Measurements from ENCODE around the gene TFB2M. TPM values are rescaled to one million over a fixed set of nuclear protein-coding genes. Genes with fewer than 3 reads are reported as not detected.

Gene TFB2M
- total and polyA plus RNA-seq, 10 of the 15 experiments (the other 5 are each of a cell fraction or from before 2014, with no cell fraction given) = 25.2 to 66.0 (median 36.1) TPM

GRCh38 chr1:246492611-246493245 lies 73.3 kb downstream of the TFB2M start:
- no peaks in the 10 kb centered on the region for H3K36me3 ChIP-seq (ENCODE audit: control insufficient read depth in 2 of 2, insufficient read depth in 2 of 2, low read length in 1 of 2)
- ATAC-seq = peak; percentile 84
- WGBS (ENCODE audit: insufficient coverage, insufficient replicate concordance, low lambda C conversion rate, missing lambda C conversion rate) = 51% methylated on average over 3 of the region's 3 CpGs
- intact Hi-C loops (cut with micrococcal nuclease; ENCODE audit: unreplicated experiment) (loop anchor here (1.0 to 2.0 kb wide), 2 partner anchors 480 to 1340 kb away; no protein-coding TSS in a partner anchor), in situ Hi-C loops (cut with MboI) (no loop called here)
- no peak for DNase-seq (ENCODE audit: low read depth, low spot score)
- no peak for FAIRE-seq
- CTCF ChIA-PET = interaction anchor here (0.6 to 1.9 kb wide), 12 partner anchors 10 to 1340 kb away, joined by 3 to 13 read pairs (median 3); partner anchors contain the start of gene SMYD3
- no peak overlapping the region for H2AFZ ChIP-seq (ENCODE audit: control insufficient read depth, low read depth, low read length)
- SMC1A ChIA-PET (ENCODE audit: uncharacterized antibody, unreplicated experiment) = interaction anchor here (0.7 to 1.9 kb wide), 4 partner anchors 11 to 1347 kb away, joined by 3 to 5 read pairs (median 3); no protein-coding TSS in a partner anchor
- no peaks in the 10 kb centered on the region for H4K20me1 ChIP-seq (ENCODE audit: control insufficient read depth, insufficient read depth)
- no peak overlapping the region for H3K4me3 ChIP-seq
- RAD21 ChIA-PET (ENCODE audit: unreplicated experiment) = no interaction called here
- no peaks in the 10 kb centered on the region for H3K9me3 ChIP-seq (replicated peaks; ENCODE audit: control insufficient read depth, insufficient read depth, low read length)
- no TSS peak for BruUV-seq (replicated peaks)
- H3K27me3 ChIP-seq (replicated peaks in 1 of 2; ENCODE audit: control insufficient read depth in 2 of 2, insufficient read depth in 2 of 2, low read length in 1 of 2) = no peaks in the 10 kb centered on the region
- peak; percentile 49; the same call in 1 of the 2 replicates for TF ChIP-seq SMC3 (IDR thresholded peaks at IDR 0.05; ENCODE audit: borderline replicate concordance, low read length)
- peak; percentile 66 to 79 (median 74) for TF ChIP-seq CTCF (IDR thresholded peaks at IDR 0.05 in 2 of 3, conservative IDR thresholded peaks at IDR 0.05 in 1 of 3; ENCODE audit: control insufficient read depth in 2 of 3, extremely low read depth in 1 of 3, insufficient read depth in 1 of 3, low read depth in 3 of 3, low read length in 3 of 3)
- TF ChIP-seq MEF2A (IDR thresholded peaks at IDR 0.05; ENCODE audit: insufficient read depth, low read depth, low read length) = peak; percentile 61; the same call in 1 of the 2 replicates
- TF ChIP-seq TCF3 (IDR thresholded peaks at IDR 0.05; ENCODE audit: borderline replicate concordance, insufficient read depth, low read depth, low read length) = no peak
- no peak for TF ChIP-seq IKZF2 (IDR thresholded peaks at IDR 0.05)
- TF ChIP-seq, protein P1, sequence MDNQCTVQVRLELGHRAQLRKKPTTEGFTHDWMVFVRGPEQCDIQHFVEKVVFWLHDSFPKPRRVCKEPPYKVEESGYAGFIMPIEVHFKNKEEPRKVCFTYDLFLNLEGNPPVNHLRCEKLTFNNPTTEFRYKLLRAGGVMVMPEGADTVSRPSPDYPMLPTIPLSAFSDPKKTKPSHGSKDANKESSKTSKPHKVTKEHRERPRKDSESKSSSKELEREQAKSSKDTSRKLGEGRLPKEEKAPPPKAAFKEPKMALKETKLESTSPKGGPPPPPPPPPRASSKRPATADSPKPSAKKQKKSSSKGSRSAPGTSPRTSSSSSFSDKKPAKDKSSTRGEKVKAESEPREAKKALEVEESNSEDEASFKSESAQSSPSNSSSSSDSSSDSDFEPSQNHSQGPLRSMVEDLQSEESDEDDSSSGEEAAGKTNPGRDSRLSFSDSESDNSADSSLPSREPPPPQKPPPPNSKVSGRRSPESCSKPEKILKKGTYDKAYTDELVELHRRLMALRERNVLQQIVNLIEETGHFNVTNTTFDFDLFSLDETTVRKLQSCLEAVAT (IDR thresholded peaks at IDR 0.05) = no peak
- peak; percentile 87 for TF ChIP-seq RAD21 (IDR thresholded peaks at IDR 0.05; ENCODE audit: insufficient read depth, low read depth, low read length)
- H3K27ac ChIP-seq (ENCODE audit: control insufficient read depth, insufficient read depth) = no peak overlapping the region
- H3K79me2 ChIP-seq (ENCODE audit: control insufficient read depth, insufficient read depth, low read length) = no peaks in the 10 kb centered on the region; the same call in none of the 2 replicates
- POLR2A ChIA-PET = no interaction called here
- H3K9ac ChIP-seq (ENCODE audit: control insufficient read depth, insufficient read depth, low read length) = no peak overlapping the region
- no peak overlapping the region for H3K4me2 ChIP-seq (ENCODE audit: control insufficient read depth, insufficient read depth)
- H3K4me1 ChIP-seq (ENCODE audit: control insufficient read depth, insufficient read depth, low read length) = no peaks in the 10 kb centered on the region; the same call in 1 of the 2 replicates
